Glutamatergic neuron (in vitro differentiated cells): Measurements from ENCODE around the gene FGD4. TPM values are rescaled to one million over a fixed set of nuclear protein-coding genes. Genes with fewer than 3 reads are reported as not detected.

Experiments used
- DNase-seq: peaks from one replicate; pipeline ENCODE4 v3.0.0; 2022
- H3K27ac Mint-ChIP-seq: one replicate; pipeline ENCODE4 v1.8.0; 2020; ENCODE audit warnings: mild to moderate bottlenecking, mixed read lengths, inconsistent platforms; ENCODE audit not compliant: unreplicated experiment
- H3K27me3 Mint-ChIP-seq: one replicate; pipeline ENCODE4 v1.8.0; 2020; ENCODE audit warnings: mild to moderate bottlenecking, moderate library complexity, mixed read lengths, inconsistent platforms; ENCODE audit not compliant: unreplicated experiment
- H3K36me3 Mint-ChIP-seq: one replicate; pipeline ENCODE4 v1.8.0; 2020; ENCODE audit warnings: mild to moderate bottlenecking, mixed read lengths, inconsistent platforms; ENCODE audit not compliant: unreplicated experiment
- H3K4me1 Mint-ChIP-seq: one replicate; pipeline ENCODE4 v1.8.0; 2020; ENCODE audit warnings: mild to moderate bottlenecking, low read depth, mixed read lengths, inconsistent platforms; ENCODE audit not compliant: unreplicated experiment
- H3K4me3 Mint-ChIP-seq: one replicate; pipeline ENCODE4 v1.8.0; 2020; ENCODE audit warnings: mild to moderate bottlenecking, mixed read lengths, inconsistent platforms; ENCODE audit not compliant: unreplicated experiment
- H3K9me3 Mint-ChIP-seq: one replicate; pipeline ENCODE4 v1.8.0; 2020; ENCODE audit warnings: mild to moderate bottlenecking, moderate library complexity, mixed read lengths, inconsistent platforms; ENCODE audit not compliant: unreplicated experiment
- total RNA-seq: library from RNA; stranded (reverse); fragmentation: NEBNext Ultra II Directional; extraction: Animal tissue kit (Norgen Biotek cat#: 25700); gene quantifications from one replicate; pipeline ENCODE4 v1.2.1, GENCODE V29; 2021; ENCODE audit not compliant: unreplicated experiment
- TF ChIP-seq, protein P1 (sequence below): fragments of 200-600 bp; sonication (generic); IDR thresholded peaks from one replicate; pipeline ENCODE4 v1.5.0; 2021; ENCODE audit not compliant: partially characterized antibody, unreplicated experiment

FGD4 gene
- total RNA-seq, 1 donor from 2014 or later: 105 TPM

DNA sequence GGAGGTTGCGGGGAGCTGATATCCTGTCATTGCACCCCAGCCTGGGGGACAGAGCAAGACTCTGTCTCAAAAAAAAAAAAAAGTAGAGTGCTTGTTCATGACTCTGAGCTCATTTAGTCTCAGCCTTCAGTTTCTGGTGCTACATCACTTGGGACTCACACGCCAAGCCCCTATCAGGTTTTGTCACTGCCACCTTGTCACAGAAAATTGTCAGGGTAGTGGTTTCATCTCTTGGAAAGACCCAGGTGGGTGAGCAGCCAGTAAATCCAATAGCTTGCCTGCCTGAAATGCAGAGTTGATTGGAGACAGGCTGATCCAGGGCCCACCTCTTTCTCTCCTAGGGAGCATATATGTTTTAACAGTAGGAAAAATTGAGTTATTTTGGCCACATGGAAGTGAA, 113.0 kb downstream of the FGD4 start:
- no peak for DNase-seq
- TF ChIP-seq, protein P1, sequence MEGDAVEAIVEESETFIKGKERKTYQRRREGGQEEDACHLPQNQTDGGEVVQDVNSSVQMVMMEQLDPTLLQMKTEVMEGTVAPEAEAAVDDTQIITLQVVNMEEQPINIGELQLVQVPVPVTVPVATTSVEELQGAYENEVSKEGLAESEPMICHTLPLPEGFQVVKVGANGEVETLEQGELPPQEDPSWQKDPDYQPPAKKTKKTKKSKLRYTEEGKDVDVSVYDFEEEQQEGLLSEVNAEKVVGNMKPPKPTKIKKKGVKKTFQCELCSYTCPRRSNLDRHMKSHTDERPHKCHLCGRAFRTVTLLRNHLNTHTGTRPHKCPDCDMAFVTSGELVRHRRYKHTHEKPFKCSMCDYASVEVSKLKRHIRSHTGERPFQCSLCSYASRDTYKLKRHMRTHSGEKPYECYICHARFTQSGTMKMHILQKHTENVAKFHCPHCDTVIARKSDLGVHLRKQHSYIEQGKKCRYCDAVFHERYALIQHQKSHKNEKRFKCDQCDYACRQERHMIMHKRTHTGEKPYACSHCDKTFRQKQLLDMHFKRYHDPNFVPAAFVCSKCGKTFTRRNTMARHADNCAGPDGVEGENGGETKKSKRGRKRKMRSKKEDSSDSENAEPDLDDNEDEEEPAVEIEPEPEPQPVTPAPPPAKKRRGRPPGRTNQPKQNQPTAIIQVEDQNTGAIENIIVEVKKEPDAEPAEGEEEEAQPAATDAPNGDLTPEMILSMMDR: no peak
- Mint-ChIP-seq H3K27me3 (no peaks in the 10 kb centered on the region), H3K4me3 (no peak overlapping the region), H3K9me3 (peaks cover 2% of the 10 kb centered on the region), H3K27ac (no peak overlapping the region), H3K4me1 (peaks cover 47% of the 10 kb centered on the region), H3K36me3 (no peaks in the 10 kb centered on the region)

DNA sequence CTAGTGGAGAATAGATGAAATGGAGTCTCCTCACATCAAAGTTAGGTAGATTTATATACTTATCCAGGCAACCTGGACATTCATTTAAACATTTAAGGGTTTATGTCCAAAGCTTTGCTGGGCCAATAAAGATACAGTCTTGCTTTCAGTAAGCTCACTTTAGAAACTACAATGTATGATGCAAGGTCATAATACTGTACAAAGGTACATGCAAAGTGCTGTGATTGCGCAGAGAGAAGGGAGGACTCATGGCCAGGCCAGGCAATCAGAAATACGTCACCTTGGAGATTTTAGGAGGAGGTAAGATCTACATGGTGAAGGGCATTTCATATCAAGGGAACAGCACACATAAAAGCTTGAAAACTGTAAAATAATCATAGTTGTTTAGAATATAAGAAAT, 113.6 kb downstream of the FGD4 start:
- TF ChIP-seq, protein P1: no peak
- Mint-ChIP-seq H3K27me3 (no peaks in the 10 kb centered on the region), H3K4me1 (peaks cover 43% of the 10 kb centered on the region), H3K36me3 (no peaks in the 10 kb centered on the region), H3K4me3 (peak overlapping the region; percentile 21), H3K27ac (no peak overlapping the region), H3K9me3 (peaks cover 2% of the 10 kb centered on the region)
- no peak for DNase-seq

- H3K4me1 Mint-ChIP-seq: peaks cover 32% of the 10 kb centered on the region
- H3K27me3 Mint-ChIP-seq: no peaks in the 10 kb centered on the region
- H3K9me3 Mint-ChIP-seq: peaks cover 2% of the 10 kb centered on the region
- TF ChIP-seq, protein P1: no peak
- H3K27ac Mint-ChIP-seq: no peak overlapping the region
- H3K4me3 Mint-ChIP-seq: no peak overlapping the region
- DNase-seq: no peak
- no peaks in the 10 kb centered on the region for H3K36me3 Mint-ChIP-seq
Measured at GRCh38 chr12:32515137-32515873, 115.9 kb downstream of the FGD4 start.

GRCh38 chr12:32516230-32516629, 116.9 kb downstream of the FGD4 start:
- Mint-ChIP-seq H3K27me3 (no peaks in the 10 kb centered on the region), H3K4me3 (no peak overlapping the region), H3K4me1 (peaks cover 33% of the 10 kb centered on the region), H3K9me3 (no peaks in the 10 kb centered on the region), H3K36me3 (no peaks in the 10 kb centered on the region), H3K27ac (no peak overlapping the region)
- TF ChIP-seq, protein P1: no peak
- DNase-seq: no peak

- Mint-ChIP-seq H3K9me3 (peaks cover 1% of the 10 kb centered on the region), H3K27ac (no peak overlapping the region), H3K4me1 (peaks cover 36% of the 10 kb centered on the region)
Measured at GRCh38 chr12:32517966-32518365, 118.6 kb downstream of the FGD4 start.

More at GRCh38 chr12:32517966-32518365, 118.6 kb downstream of the FGD4 start:
- DNase-seq: no peak
- TF ChIP-seq, protein P1: no peak
- Mint-ChIP-seq H3K36me3 (no peaks in the 10 kb centered on the region), H3K27me3 (no peaks in the 10 kb centered on the region), H3K4me3 (no peak overlapping the region)
